K562 (cell line): ENCODE measurements around the gene UBXN10. TPM values are rescaled to one million over a fixed set of nuclear protein-coding genes. Genes with fewer than 3 reads are reported as not detected.

Source experiments
- ARHGAP35 ChIP-seq: fragments of 450-650 bp; IDR thresholded peaks from 2 replicates; pipeline ENCODE4 v1.6.1; 2018; ENCODE audit not compliant: partially characterized antibody
- CEBPB ChIP-seq: fragments of 450-650 bp; IDR thresholded peaks from 2 replicates; pipeline ENCODE4 v1.6.1; 2016; ENCODE audit warnings: missing genetic modification characterization, missing compliant biosample characterization
- EP300 ChIP-seq: IDR thresholded peaks from 2 replicates; pipeline ENCODE4 v1.6.1; 2012; ENCODE audit warnings: low read length, improper control_type of control experiment
- FOXK1 ChIP-seq: sonication (generic); formaldehyde crosslinking; IDR thresholded peaks from 2 replicates; pipeline ENCODE4 v1.8.0; 2022; ENCODE audit warnings: missing genetic modification reagents, mild to moderate bottlenecking, borderline replicate concordance
- GMEB1 ChIP-seq: fragments of 250-450 bp; sonication (Bioruptor Pico); IDR thresholded peaks from 2 replicates; pipeline ENCODE4 v1.4.0; 2020; ENCODE audit warnings: mild to moderate bottlenecking
- HNRNPL ChIP-seq: fragments of 200-400 bp; formaldehyde crosslinking; IDR thresholded peaks from 2 replicates; pipeline ENCODE4 v1.6.1; 2017; ENCODE audit warnings: low read depth, mild to moderate bottlenecking, low read length
- MTA1 ChIP-seq: fragments of 450-650 bp; IDR thresholded peaks from 2 replicates; pipeline ENCODE4 v1.6.1; 2017; ENCODE audit warnings: borderline replicate concordance
- NFATC3 ChIP-seq: fragments of 450-650 bp; IDR thresholded peaks from 2 replicates; pipeline ENCODE4 v1.6.1; 2017; ENCODE audit warnings: mild to moderate bottlenecking
- NR2C2 ChIP-seq, 2 experiments: fragments of 200-800 bp in 1 of 2; sonication (Bioruptor generic) in 1 of 2; sonication (generic) in 1 of 2; formaldehyde crosslinking in 1 of 2; IDR thresholded peaks; 2 replicates each; pipeline versions ENCODE4 v1.6.1 to v1.8.0; 2016 to 2022; ENCODE audit warnings: mild to moderate bottlenecking in 1 of 2, missing compliant biosample characterization in 1 of 2, missing genetic modification characterization in 1 of 2, missing genetic modification reagents in 1 of 2
- NUFIP1 ChIP-seq: fragments of 450-650 bp; IDR thresholded peaks from 2 replicates; pipeline ENCODE4 v1.6.1; 2018; ENCODE audit not compliant: partially characterized antibody
- PHF8 ChIP-seq: fragments of 200-600 bp; sonication (generic); IDR thresholded peaks from 2 replicates; pipeline ENCODE4 v1.6.1; 2012; ENCODE audit warnings: mixed run types, mild to moderate bottlenecking, inconsistent platforms, low read length, moderate library complexity, borderline replicate concordance
- POLR2AphosphoS2 ChIP-seq: IDR thresholded peaks from 2 replicates; pipeline ENCODE4 v1.6.1; 2012; ENCODE audit warnings: low read length, improper control_type of control experiment
- SIN3A ChIP-seq, 2 experiments: fragments of 150-350 bp in 1 of 2; IDR thresholded peaks; 2 replicates each; pipeline ENCODE4 v1.6.1; 2011 to 2016; ENCODE audit warnings: borderline replicate concordance in 2 of 2, low read depth in 2 of 2, low read length in 2 of 2, mild to moderate bottlenecking in 2 of 2, moderate library complexity in 2 of 2; ENCODE audit not compliant: control insufficient read depth in 1 of 2
- SREBF2 ChIP-seq: sonication (generic); formaldehyde crosslinking; IDR thresholded peaks from 2 replicates; pipeline ENCODE4 v1.4.0; 2020; ENCODE audit warnings: mild to moderate bottlenecking, missing genetic modification reagents
- TBP ChIP-seq: optimal IDR thresholded peaks from 2 replicates; pipeline ENCODE3; 2011; ENCODE audit warnings: low read depth, low read length, improper control_type of control experiment
- TRIM24 ChIP-seq, 2 experiments: fragments of 450-650 bp; IDR thresholded peaks; 2 replicates each; pipeline ENCODE4 v1.6.1; 2016
- TSC22D4 ChIP-seq: fragments of 450-650 bp; IDR thresholded peaks from 2 replicates; pipeline ENCODE4 v1.6.1; 2016; ENCODE audit warnings: missing genetic modification characterization, missing biosample characterization, control low read depth
- ZBTB2 ChIP-seq: fragments of 450-650 bp; IDR thresholded peaks from 2 replicates; pipeline ENCODE4 v1.6.1; 2016; ENCODE audit warnings: antibody characterized with exemption
- ZNF133 ChIP-seq: fragments of 250-450 bp; sonication (Bioruptor Pico); IDR thresholded peaks from 2 replicates; pipeline ENCODE4 v1.4.0; 2020; ENCODE audit warnings: mild to moderate bottlenecking
- ZNF217 ChIP-seq: sonication (generic); formaldehyde crosslinking; IDR thresholded peaks from 2 replicates; pipeline ENCODE4 v1.8.0; 2022; ENCODE audit warnings: mild to moderate bottlenecking, missing genetic modification reagents
- ZNF324 ChIP-seq: fragments of 250-450 bp; sonication (Bioruptor Pico); IDR thresholded peaks from 2 replicates; pipeline ENCODE4 v1.4.0; 2020; ENCODE audit warnings: mild to moderate bottlenecking
- ZNF398 ChIP-seq: fragments of 250-450 bp; sonication (Bioruptor Pico); IDR thresholded peaks from 2 replicates; pipeline ENCODE4 v1.8.0; 2021; ENCODE audit warnings: moderate library complexity, mild to moderate bottlenecking, inconsistent platforms
- ZNF644 ChIP-seq: fragments of 200-800 bp; sonication (Bioruptor generic); IDR thresholded peaks from 2 replicates; pipeline ENCODE4 v1.6.1; 2016; ENCODE audit warnings: low read depth, missing genetic modification characterization, missing compliant biosample characterization
- ZNF695 ChIP-seq: fragments of 450-650 bp; formaldehyde crosslinking; IDR thresholded peaks from 2 replicates; pipeline ENCODE4 v1.4.0; 2020; ENCODE audit warnings: mild to moderate bottlenecking, moderate library complexity
- ZNF764 ChIP-seq: fragments of 250-450 bp; sonication (Bioruptor Pico); IDR thresholded peaks from 2 replicates; pipeline ENCODE4 v1.4.0; 2020; ENCODE audit warnings: low read depth, mild to moderate bottlenecking, moderate library complexity
- ZNF785 ChIP-seq: fragments of 250-450 bp; sonication (Bioruptor Pico); IDR thresholded peaks from 2 replicates; pipeline ENCODE4 v1.4.0; 2020; ENCODE audit warnings: mild to moderate bottlenecking
- polyA plus RNA-seq, 8 experiments: library from polyadenylated mRNA; depleted of rRNA in 4 of 8; stranded (reverse) in 5 of 8; unstranded in 3 of 8; fragments of >200 nt; fragmentation: Nextera tagmentation in 2 of 8; fragmentation: Illumina TruSeq in 1 of 8; extraction: Ambion mirVana in 2 of 8; extraction: Trizol in 1 of 8; gene quantifications; 2 replicates each; pipeline versions ENCODE4 v1.2.1 to v1.2.3, GENCODE V29; 2011 to 2014; ENCODE audit warnings: inconsistent platforms in 1 of 8, missing spikeins in 1 of 8
- total RNA-seq, 7 experiments: library from RNA; depleted of rRNA in 6 of 7; stranded (reverse); fragments of >200 nt in 6 of 7; fragmentation: Illumina TruSeq in 2 of 7; extraction: Trizol in 2 of 7; gene quantifications; 2 replicates each; pipeline versions ENCODE4 v1.2.1 to v1.2.3, GENCODE V29; 2011 to 2021; ENCODE audit warnings: low replicate concordance in 1 of 7

UBXN10 gene
- total and polyA plus RNA-seq, 9 of the 15 experiments (the other 6 are each of a cell fraction or from before 2014, with no cell fraction given): 10.7 to 17.7 (median 13.6) TPM

GRCh38 chr1:20187813-20188454, 2.0 kb downstream of the UBXN10 start (continued):
- TF ChIP-seq ZNF398 (CRISPR knock-in tag) (no peak), FOXK1 (CRISPR knock-in tag) (no peak), ZNF764 (no peak), ZNF644 (peak; percentile 63), EP300 (peak; percentile 93), POLR2AphosphoS2 (peak; percentile 68; the same call in 1 of the 2 replicates), TSC22D4 (no peak), TRIM24 (IDR thresholded peaks at IDR 0.05) (0 out of 4 replicates have a peak, but pooled peaks have one; percentile 8 to 18), PHF8 (no peak), SREBF2 (CRISPR knock-in tag) (no peak), NR2C2 (CRISPR knock-in tag; IDR thresholded peaks at IDR 0.05) (no peak), NR2C2 (tag; IDR thresholded peaks at IDR 0.05) (peak; percentile 30; the same call in 1 of the 2 replicates), GMEB1 (0 out of 2 replicates have a peak, but pooled peaks have one; percentile 8), HNRNPL (0 out of 2 replicates have a peak, but pooled peaks have one; percentile 32), ZNF695 (no peak), TBP (peak; percentile 35), ZNF324 (CRISPR knock-in tag) (no peak), ZNF785 (no peak), ZBTB2 (peak; percentile 76), ZNF133 (no peak), CEBPB (tag) (no peak), MTA1 (no peak; the same call in 1 of the 2 replicates), NUFIP1 (no peak), ARHGAP35 (no peak), NFATC3 (no peak), ZNF217 (CRISPR knock-in tag) (no peak), SIN3A (IDR thresholded peaks at IDR 0.05; ENCODE audit: borderline replicate concordance in 2 of 2, control insufficient read depth in 1 of 2, low read depth in 2 of 2, low read length in 2 of 2) (0 out of 4 replicates have a peak, but pooled peaks of 1 of the 2 experiments have one; percentile 6)
